HG03045 (cell line): ENCODE measurements around the gene FAM174C.

Experiments
- ATAC-seq: cut with Tn5 transposase; IDR thresholded peaks from one replicate; pipeline ENCODE4 v1.9.1; 2021; ENCODE audit warnings: mild to moderate bottlenecking, moderate library complexity; ENCODE audit not compliant: unreplicated experiment

FAM174C gene

GRCh38 chr19:1249990-1250436 is 25.3 kb upstream of the FAM174C start:
- ATAC-seq = no peak

GRCh38 chr19:1250437-1251260 is 24.7 kb upstream of the FAM174C start:
- ATAC-seq = no peak

- no peak for ATAC-seq
Observed at GRCh38 chr19:1251330-1252220, 23.8 kb upstream of the FAM174C start.

- no peak for ATAC-seq
Observed at GRCh38 chr19:1252221-1252820, 23.0 kb upstream of the FAM174C start.

GRCh38 chr19:1252821-1253513 is 22.4 kb upstream of the FAM174C start:
- ATAC-seq = no peak

GRCh38 chr19:1253514-1254080 is 21.7 kb upstream of the FAM174C start:
- no peak for ATAC-seq

- ATAC-seq = no peak
Observed at GRCh38 chr19:1254081-1254527, 21.2 kb upstream of the FAM174C start.

- no peak for ATAC-seq
Observed at GRCh38 chr19:1254530-1255185, 20.7 kb upstream of the FAM174C start.

- ATAC-seq = no peak
Observed at GRCh38 chr19:1255186-1256161, 19.9 kb upstream of the FAM174C start.

GRCh38 chr19:1256646-1257474 is 18.5 kb upstream of the FAM174C start:
- ATAC-seq = no peak

- ATAC-seq = no peak
Observed at GRCh38 chr19:1257475-1258162, 17.7 kb upstream of the FAM174C start.

- no peak for ATAC-seq
Observed at GRCh38 chr19:1258163-1258492, 17.2 kb upstream of the FAM174C start.

- ATAC-seq = no peak
Observed at GRCh38 chr19:1258707-1259205, 16.6 kb upstream of the FAM174C start.

- peak; percentile 25 for ATAC-seq
Observed at GRCh38 chr19:1259206-1259875, 16.0 kb upstream of the FAM174C start.

- ATAC-seq = peak; percentile 3
Observed at GRCh38 chr19:1259876-1260748, 15.2 kb upstream of the FAM174C start.
